ENCODE results near the gene PRDM7. TPM values are rescaled to one million over a fixed set of nuclear protein-coding genes. Genes with fewer than 3 reads are reported as not detected.
"Not testable (repeated sequence)": the region's sequence is repeated elsewhere in the genome, so short reads cannot be mapped to it uniquely, and the experiment has no call there.

PRDM7 gene
- total and polyA plus RNA-seq, 2 of the 4 experiments (the other 2 are of a cell fraction): not detected

- H4K8ac ChIP-seq (ENCODE audit: low read depth in 2 of 2, low read length in 2 of 2); H3K79me1 ChIP-seq (ENCODE audit: low read depth in 1 of 2, low read length in 2 of 2); H3K36me3 ChIP-seq (ENCODE audit: control insufficient read depth, insufficient read depth, low read length); H3K9ac ChIP-seq (ENCODE audit: low read depth, low read length); in situ Hi-C loops (cut with MboI; ENCODE audit: low sequenced_read_pairs); H2AK9ac ChIP-seq (replicated peaks; ENCODE audit: low read depth, low read length, poor library complexity); H3K4me1 ChIP-seq (ENCODE audit: control insufficient read depth, insufficient read depth, low read length); BruUV-seq (replicated peaks); H3K14ac ChIP-seq (replicated peaks; ENCODE audit: low read depth, low read length); H3K9me1 ChIP-seq (ENCODE audit: insufficient read depth, low read length); H4K91ac ChIP-seq (ENCODE audit: insufficient read depth, low read depth, low read length); H3K4ac ChIP-seq (ENCODE audit: low read depth, low read length); dilution Hi-C loops (cut with HindIII; ENCODE audit: low sequenced_read_pairs, unreplicated experiment); H2AK5ac ChIP-seq (ENCODE audit: low read depth, low read length); H2BK20ac ChIP-seq (ENCODE audit: low read depth, low read length); H3K4me2 ChIP-seq (ENCODE audit: low read depth, low read length); ATAC-seq (ENCODE audit: low read depth); H3K27ac ChIP-seq (ENCODE audit: insufficient read depth, low read length); H2BK120ac ChIP-seq (ENCODE audit: low read depth, low read length); CTCF ChIA-PET; H4K5ac ChIP-seq (ENCODE audit: low read depth, low read length); H3K23ac ChIP-seq (ENCODE audit: low read depth, low read length); H2BK5ac ChIP-seq (ENCODE audit: low read depth, low read length, poor library complexity, severe bottlenecking); H3K18ac ChIP-seq (ENCODE audit: low read depth, low read length); H2AFZ ChIP-seq (replicated peaks; ENCODE audit: low read length, poor library complexity); H3K4me3 ChIP-seq (ENCODE audit: insufficient read depth, low read depth, low read length); intact Hi-C loops (cut with micrococcal nuclease); H3K9me3 ChIP-seq (ENCODE audit: control insufficient read depth, insufficient read depth, low read length); H3K56ac ChIP-seq (ENCODE audit: extremely low read depth, insufficient read depth, low read length); H3K27me3 ChIP-seq (ENCODE audit: control insufficient read depth, insufficient read depth, low read length); H4K20me1 ChIP-seq (ENCODE audit: insufficient read depth, low read length); POLR2A ChIA-PET (ENCODE audit: unreplicated experiment); H2BK15ac ChIP-seq (ENCODE audit: low read depth, low read length); DNase-seq: not testable (repeated sequence)
- 33% methylated on average over 3 of the region's 30 CpGs; no CpG with 5 or more reads in 1 of the 2 experiments for WGBS, 2 experiments (ENCODE audit: extremely low coverage in 2 of 2, insufficient read length in 1 of 2)
Observed at GRCh38 chr16:90093799-90094198, 16.7 kb upstream of the PRDM7 start.

DNA sequence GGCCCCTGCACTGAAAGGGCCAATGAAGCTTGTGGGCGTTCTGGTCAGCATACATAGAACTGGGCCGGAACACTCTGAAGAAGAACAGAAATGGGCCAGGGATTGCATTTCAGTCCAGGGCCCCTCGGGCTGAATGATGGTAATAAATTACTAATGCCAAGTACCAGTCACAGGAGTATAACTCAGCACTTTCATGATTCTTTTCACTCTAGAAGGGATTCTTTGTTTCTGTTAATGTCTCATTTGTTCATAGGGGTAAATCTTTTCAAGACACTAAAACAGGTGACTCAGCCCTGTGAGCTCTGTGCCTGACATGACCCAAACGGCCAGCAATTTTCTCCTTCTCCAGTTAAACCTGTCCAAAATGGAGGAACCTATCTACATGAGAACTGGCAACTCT, 15.7 kb upstream of the PRDM7 start:
- H3K23ac ChIP-seq (ENCODE audit: low read depth, low read length); H2AK9ac ChIP-seq (replicated peaks; ENCODE audit: low read depth, low read length, poor library complexity); H3K9me1 ChIP-seq (ENCODE audit: insufficient read depth, low read length); H3K79me1 ChIP-seq (ENCODE audit: low read depth in 1 of 2, low read length in 2 of 2); H3K27ac ChIP-seq (ENCODE audit: insufficient read depth, low read length); intact Hi-C loops (cut with micrococcal nuclease); in situ Hi-C loops (cut with MboI; ENCODE audit: low sequenced_read_pairs); POLR2A ChIA-PET (ENCODE audit: unreplicated experiment); H3K14ac ChIP-seq (replicated peaks; ENCODE audit: low read depth, low read length); H2BK20ac ChIP-seq (ENCODE audit: low read depth, low read length); H3K4me1 ChIP-seq (ENCODE audit: control insufficient read depth, insufficient read depth, low read length); H3K36me3 ChIP-seq (ENCODE audit: control insufficient read depth, insufficient read depth, low read length); H4K5ac ChIP-seq (ENCODE audit: low read depth, low read length); H3K4ac ChIP-seq (ENCODE audit: low read depth, low read length); H2BK15ac ChIP-seq (ENCODE audit: low read depth, low read length); H4K8ac ChIP-seq (ENCODE audit: low read depth in 2 of 2, low read length in 2 of 2); H4K20me1 ChIP-seq (ENCODE audit: insufficient read depth, low read length); H3K18ac ChIP-seq (ENCODE audit: low read depth, low read length); H3K9me3 ChIP-seq (ENCODE audit: control insufficient read depth, insufficient read depth, low read length); H2AFZ ChIP-seq (replicated peaks; ENCODE audit: low read length, poor library complexity); H3K56ac ChIP-seq (ENCODE audit: extremely low read depth, insufficient read depth, low read length); H2AK5ac ChIP-seq (ENCODE audit: low read depth, low read length); CTCF ChIA-PET; BruUV-seq (replicated peaks); ATAC-seq (ENCODE audit: low read depth); H3K27me3 ChIP-seq (ENCODE audit: control insufficient read depth, insufficient read depth, low read length); H2BK120ac ChIP-seq (ENCODE audit: low read depth, low read length); dilution Hi-C loops (cut with HindIII; ENCODE audit: low sequenced_read_pairs, unreplicated experiment); DNase-seq; H3K4me2 ChIP-seq (ENCODE audit: low read depth, low read length); H4K91ac ChIP-seq (ENCODE audit: insufficient read depth, low read depth, low read length); H3K9ac ChIP-seq (ENCODE audit: low read depth, low read length); H2BK5ac ChIP-seq (ENCODE audit: low read depth, low read length, poor library complexity, severe bottlenecking); H3K4me3 ChIP-seq (ENCODE audit: insufficient read depth, low read depth, low read length): not testable (repeated sequence)
- no CpG with 5 or more reads among the region's 4 CpGs for WGBS, 2 experiments (ENCODE audit: extremely low coverage in 2 of 2, insufficient read length in 1 of 2)

Data from IMR-90 (cell line).